LoVo (cell line): Measurements from ENCODE around the gene ST6GALNAC3.
"Not testable (repeated sequence)": the region's sequence is repeated elsewhere in the genome, so short reads cannot be mapped to it uniquely, and the experiment has no call there.

Experiments
- DNase-seq: peaks from one replicate; pipeline ENCODE4 v3.0.0-alpha.2; 2016; ENCODE audit warnings: low spot score

The ST6GALNAC3 gene

DNA sequence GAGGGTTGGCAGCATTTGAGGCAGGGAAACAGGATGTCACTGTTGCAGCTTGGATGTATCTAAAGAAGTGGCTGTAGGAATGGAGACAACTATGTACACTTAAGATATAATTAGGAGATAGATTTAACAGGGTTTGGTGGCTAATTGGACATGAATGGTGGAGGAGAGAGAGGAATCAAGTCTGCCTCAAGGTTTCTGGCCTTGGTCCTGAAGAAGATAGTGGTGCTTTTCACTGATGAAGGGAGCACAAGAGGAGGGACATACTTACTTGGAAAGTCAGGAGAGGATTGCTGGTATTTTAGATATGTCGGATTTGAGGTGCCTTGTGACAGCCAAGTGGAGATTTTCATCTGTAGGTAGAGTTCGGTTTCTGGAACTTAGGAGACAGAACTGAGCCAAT lies 123.9 kb downstream of the ST6GALNAC3 start:
- DNase-seq, result no peak

DNA sequence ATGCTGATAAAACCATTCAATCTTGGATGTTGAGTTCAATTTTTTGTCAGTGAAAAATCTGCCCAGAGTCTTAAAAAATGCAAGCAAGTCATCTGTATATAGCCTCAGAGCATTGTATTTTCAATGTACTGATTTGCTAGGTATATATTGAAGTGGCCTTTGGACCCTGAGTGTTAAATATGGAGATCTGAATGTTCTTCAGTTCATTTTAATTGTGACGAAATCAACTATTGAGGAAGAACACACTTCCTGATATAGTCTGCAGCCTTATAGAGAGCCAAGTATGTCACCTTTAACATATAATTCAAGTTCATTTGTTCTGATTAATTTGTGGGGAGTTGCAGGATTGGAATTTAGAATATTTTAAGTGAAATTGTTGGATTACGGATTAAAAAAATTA lies 128.1 kb downstream of the ST6GALNAC3 start:
- no peak for DNase-seq

DNA sequence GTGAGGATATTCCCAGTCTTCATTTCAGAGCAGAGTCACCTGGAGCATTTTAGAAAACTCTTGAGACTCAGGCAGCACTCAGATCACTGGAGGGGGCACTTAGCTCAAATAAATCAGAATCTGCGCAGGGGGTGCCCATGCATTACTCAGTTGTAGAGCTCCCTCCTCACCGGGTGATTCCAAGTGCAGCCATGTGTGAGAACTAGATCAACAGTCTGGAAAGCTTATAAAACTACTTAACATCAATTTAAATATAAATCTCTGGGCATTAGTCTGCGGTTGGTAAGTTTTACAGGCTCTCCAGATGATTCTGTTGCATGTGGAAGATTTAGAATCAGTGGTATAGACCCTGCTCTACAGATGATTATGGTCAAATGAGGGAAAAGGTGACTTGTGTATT lies 128.6 kb downstream of the ST6GALNAC3 start:
- no peak for DNase-seq

DNA sequence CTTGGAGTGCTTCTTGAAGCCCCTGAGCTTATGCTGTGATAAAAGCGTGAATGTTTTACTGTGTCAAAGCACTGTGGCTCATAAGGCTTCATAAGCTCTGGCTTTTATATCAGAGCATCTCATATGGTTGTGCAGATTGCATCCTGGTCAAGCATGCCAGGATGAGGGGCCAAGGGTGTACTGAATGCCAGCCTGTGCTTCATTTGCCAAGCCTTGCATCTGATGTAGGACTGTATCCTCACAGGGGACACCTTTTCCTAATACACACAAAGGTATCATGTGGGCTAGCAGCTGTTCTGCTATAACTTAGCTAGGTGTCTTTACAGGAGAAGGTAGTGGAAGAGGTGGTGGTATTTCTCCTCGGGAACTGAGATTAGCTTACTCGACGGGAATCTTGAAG lies 134.7 kb downstream of the ST6GALNAC3 start:
- no peak for DNase-seq

DNA sequence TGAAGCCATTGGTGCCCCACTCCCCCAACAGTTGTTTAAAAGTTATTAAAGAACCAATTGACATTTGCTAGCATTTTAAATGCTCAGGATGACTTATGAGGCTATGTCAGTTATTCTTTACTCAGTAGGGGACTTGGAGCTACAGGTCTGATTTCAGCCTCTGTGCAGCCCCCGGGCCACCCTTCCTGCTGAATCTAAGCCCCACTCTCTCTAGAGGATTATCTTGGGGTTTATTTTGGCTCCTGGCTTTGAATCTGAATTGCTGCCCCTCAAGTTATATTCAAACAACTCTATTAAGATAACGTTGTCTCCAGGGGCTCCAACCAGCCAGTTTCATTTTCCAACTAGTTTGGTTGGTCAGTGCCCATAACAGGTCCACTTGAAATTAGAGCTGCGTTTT lies 135.1 kb downstream of the ST6GALNAC3 start:
- no peak for DNase-seq

DNA sequence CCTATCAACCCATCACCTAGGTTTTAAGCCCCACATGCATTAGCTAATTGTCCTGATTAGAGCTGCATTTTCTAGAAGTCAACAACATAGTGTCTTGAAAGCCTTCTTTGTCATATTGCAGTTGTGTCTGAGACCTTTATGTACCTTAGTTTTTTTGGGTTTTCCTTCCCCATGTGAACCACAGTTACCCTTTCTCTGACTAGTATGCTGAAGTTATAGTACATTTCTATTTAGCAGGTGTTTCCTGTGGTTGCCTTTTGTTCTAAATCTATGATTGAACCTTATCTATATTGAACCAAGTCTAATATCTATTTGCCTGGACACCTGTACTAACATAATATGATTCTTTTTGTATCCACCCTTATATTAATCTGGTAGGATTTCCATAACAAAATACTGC lies 135.6 kb downstream of the ST6GALNAC3 start:
- DNase-seq, result no peak

DNA sequence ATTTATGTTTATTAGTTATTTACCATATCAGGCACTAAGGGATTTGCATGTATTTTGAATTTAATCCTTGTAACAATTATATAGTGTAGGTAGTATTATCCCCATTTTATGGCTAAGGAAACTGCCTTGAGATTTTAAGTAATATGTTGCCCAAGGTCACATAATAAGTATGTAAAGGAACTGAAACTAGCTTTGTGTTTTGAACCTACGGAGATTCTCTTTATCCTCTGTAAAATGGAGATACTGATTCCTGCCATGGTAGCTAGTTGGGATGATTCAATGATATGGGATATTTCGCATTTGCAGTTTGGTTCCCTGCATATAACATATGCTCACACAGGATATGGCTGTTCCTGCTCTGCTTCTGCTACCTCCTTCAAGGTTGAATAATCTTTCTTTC lies 144.3 kb downstream of the ST6GALNAC3 start:
- DNase-seq, result no peak

DNA sequence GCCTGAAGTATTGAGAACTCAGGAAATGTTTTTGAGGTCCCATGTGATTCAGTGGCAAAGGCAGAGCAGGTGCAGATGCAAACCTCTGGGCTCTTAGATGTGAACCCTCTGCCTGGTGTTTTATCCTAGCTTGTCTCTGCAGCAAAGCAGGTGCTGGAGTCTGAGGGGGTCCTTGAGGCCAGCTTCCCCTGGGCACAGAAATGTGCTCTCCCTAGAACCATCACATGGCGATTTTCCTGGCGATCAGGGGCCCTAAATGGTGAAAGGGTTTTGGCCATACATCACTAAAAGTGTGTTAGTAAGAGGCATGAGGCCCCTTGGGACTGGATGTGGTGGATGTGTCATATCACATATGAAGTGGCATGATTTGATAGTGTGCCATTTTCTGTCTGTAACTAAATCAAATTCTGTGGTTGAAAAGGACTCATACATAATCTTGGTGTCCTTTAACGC lies 144.8 kb downstream of the ST6GALNAC3 start:
- DNase-seq, result no peak

DNA sequence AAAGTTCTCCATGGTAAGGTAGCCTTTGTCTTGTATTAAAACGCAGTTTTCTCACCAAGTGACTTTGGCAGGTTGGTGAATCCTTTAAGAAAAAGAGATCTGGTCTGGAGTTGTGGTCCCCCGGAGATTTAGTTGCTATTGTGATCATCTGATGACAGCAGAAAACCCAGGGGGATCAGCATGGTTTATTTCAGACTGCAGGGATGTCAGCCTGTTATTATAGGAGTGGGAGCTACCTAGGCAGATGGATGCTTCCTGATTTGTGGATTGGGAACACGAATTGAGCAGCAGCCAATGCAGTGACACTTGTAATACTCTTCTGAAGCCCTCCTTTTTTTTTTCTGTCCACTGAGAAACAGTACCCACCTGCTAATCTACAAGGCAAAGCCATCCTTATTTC lies 150.2 kb downstream of the ST6GALNAC3 start:
- DNase-seq, result no peak

DNA sequence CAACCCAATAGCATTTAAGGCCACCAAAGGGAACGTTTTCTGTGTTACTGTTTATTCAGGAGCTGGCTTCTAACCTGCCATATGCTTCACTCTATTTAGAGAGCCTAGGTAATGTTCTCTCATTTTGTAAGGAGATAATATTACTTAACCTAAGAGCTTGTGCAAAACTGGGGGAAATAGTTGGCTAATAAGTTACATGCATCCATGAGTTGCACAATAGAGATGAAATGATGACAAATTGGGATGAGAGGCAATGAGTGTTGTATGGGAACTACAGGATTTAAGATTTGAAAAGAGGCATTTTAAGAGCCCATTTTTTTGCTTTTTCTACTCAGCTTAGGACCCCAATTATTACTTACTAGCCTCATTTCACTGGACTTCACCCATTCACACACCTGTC lies 151.0 kb downstream of the ST6GALNAC3 start:
- DNase-seq, result no peak

DNA sequence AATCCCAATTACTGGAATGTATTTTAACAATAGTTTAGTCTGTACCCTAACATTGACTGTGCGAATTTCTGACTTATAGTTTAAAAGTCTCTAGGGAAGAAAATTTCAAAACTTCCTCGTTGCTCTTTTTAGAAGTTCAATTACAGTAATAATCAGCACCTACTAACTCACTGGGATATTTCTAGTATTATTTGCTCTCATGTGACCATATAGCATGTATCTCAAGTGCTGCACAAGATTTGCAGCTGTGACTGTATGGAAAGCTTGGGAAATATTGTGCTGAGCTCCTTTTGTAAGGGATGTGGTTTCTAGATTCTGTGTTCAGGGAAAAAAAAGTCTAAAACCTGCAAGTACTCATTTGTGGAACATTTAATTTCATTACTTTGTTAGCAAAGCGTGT lies 153.1 kb downstream of the ST6GALNAC3 start:
- no peak for DNase-seq

DNA sequence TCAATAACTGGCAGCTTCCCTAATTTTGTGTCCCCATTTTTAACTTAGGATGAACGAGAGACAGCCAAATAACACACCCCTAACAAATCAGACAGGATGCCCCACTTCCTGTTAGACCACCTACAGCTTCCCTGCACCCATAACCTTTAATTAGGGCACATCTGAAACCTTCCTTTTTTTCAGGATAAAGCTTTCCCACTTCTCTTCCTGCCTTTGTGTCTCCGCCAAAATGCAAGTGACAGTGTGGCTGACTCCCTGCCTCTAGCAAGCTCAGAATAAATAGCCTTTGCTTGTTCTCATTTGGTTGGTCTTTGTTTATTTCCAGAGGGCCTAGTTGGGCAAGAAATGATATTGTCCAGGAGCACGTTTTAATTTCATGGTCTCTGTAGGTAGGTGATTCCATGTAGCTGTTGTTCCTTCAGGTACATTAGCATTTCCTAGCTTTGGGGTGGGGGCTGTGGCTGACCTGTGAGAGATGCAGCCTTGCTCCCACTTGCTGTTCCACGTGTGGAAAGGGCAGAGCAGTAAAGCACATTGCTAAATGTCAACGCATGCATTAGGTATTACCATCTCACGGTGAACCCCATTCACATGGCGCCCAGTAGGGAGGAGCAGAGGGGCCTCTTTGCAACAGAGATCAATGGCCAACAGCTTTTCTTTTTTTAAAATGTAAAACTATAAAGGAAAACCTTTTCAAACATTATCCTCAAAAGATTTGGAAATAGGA lies 154.9 kb downstream of the ST6GALNAC3 start:
- DNase-seq, result no peak

DNA sequence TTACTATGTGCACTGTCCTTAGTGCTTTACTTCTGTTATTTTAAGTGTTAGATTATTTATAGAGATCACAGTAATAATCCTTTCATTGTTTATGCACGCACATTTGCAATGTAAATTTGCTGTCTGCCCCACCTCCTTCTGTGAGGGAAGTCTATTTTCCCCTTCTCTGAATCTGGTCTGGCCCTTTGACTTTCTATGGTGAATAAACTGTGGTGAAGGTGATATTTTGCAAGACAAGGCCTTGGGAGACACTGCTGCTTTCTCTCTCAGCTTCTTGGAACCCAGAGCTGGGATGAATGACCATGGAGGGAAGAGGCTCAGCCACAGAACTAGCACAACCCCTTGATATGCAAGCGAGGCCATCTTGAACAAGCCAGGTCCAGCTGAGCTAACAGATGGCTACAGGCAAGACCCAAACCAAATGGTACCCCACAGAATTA lies 156.3 kb downstream of the ST6GALNAC3 start:
- DNase-seq, result no peak

DNA sequence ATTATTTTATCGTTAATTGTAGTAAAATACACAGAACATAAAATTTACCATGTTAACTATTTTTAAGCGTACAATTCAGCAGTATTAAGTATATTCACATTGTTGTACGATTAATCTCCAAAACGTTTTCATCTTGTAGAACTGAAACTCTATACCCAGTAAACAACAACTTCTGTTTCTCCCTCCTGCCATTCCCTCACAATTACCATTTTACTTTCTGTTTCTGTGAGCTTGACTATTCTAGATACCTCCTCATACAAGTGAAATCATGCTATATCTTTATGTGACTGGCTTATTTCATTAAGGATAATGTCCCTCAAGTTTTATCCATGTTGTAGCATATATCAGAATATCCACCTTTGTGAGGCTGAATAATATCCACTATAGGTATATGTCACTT lies 156.8 kb downstream of the ST6GALNAC3 start:
- no peak for DNase-seq

DNA sequence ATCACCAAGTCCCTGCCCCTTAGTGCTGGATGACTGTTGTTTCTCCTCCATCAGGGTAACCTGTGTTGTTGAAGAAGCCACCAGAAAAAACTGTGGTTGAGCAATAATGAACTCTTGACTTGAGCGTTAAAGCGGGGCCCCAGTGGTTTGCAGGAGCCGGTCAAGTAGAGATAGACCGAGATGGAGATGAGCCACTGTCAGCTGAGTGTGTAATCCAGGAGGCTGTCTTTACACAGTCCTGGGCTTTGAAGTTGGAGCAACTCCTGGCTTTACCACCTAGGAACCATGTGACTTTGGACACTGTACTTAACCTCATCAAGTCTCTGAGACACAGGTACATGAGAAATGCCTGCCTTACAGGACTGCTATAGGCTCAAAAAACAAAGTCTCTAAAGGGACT lies 158.1 kb downstream of the ST6GALNAC3 start:
- DNase-seq, result no peak

DNA sequence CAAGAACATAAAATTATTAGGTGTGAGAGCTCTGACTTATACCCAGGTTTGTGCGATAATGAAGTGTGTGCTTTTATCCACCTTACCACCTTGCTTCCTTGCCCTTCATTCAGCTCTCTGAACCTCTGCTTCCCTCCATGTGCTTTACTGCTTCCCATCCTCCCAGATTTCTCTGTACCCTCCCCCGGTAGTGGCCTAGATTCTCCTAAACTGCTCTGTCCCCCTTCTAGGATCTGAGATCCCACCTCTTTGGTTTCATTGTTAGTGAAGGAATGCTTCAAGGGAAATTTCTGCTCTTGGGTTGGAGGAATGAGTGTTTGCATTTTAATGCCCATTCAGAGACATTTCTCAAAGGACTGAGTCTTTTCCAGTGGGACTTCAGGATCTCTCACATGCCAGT lies 159.5 kb downstream of the ST6GALNAC3 start:
- no peak for DNase-seq

DNA sequence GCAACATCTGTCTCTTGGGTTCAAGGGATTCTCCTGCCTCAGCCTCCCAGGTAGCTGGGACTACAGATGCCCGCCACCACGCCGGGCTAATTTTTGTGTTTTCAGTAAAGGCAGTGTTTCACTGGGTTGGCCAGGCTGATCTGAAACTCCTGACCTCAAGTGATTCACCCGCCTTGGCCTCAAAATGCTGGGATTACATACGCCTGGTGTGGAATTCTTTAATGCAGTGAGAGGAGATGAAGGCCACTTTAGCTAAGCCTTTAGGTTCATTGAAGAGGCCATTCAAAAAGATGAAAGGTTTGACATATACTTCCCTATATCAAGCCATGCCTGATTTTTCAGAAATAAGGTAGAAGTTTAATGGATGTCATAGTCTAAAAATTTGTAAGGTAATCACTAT lies 162.7 kb downstream of the ST6GALNAC3 start:
- no peak for DNase-seq

DNA sequence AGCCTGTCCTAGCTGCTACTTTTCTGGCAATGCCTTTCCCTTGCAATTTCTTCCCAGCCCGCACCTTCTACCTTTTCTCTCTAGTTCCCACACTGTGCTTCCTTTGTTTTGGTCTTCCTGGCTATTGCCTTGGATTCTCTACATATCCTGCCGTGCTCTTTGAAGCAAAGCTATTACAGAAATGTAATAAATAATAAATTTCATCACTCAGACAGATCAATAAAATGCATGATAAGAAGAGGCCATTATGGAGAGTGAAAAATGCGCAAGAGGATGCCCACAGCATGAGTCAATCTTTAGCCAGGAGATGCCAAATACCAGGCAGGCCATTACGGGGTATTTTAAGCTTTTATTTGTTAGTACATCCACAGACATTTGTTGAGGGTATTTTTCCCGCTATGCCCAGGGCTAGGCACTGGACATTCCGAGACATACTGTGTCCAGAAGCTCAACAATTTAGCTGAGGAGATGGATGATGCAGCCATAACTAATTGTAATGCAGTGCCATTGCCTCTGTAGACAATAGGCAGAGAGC lies 163.6 kb downstream of the ST6GALNAC3 start:
- DNase-seq, result no peak

DNA sequence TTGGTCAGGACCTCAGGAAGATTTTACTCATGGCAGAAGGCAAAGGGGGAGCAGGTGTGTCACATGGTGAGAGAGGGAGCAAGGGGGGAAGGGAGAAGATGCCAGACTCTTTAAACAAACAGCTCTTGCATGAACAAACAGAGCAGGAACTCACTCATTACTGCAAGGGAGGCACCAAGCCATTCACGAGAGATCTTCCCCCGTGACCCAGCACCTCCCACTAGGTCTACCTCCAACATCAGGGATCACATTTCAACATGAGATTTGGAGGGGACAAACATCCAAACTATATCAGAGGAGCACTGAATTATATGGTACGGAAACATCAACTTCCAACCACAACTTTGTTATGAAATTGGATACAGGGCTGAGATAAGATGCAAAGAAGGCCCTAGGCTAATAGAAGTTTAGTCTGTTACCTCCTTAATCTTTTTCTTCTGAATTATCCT lies 164.9 kb downstream of the ST6GALNAC3 start:
- no peak for DNase-seq

DNA sequence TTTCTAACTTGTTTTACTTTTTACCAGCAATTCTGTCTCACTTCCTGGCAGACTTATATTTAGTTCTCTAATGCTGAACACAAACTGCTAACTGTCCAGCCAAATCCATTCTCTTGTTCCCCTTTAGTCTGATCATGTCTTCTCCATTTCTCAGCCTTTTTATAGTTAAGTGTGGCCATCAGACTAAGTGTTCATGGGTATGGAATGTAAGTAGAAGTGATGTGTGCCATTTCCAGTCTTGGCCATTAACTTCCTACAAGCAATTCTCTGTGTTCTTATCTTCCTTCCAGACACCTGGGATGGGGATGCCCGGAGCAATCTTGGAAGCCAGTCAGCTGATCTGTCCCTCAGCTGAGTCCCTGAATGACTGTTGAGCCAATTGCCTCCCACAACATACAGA lies 165.8 kb downstream of the ST6GALNAC3 start:
- DNase-seq, result no peak

DNA sequence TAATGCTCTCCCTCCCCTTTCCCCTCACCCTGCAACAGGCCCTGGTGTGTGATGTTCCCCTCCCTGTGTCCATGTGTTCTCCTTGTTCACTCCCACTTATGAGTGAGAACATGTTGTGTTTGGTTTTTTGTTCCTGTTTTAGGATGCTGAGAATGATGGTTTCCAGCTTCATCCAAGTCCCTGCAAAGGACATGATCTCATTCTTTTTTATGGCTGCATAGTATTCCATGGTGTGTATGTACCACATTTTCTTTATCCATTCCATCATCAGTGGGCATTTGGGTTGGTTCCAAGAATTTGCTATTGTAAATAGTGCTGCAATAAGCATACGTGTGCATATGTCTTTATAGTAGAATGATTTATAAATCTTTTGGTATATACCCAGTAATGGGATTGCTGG lies 168.0 kb downstream of the ST6GALNAC3 start:
- not testable (repeated sequence) for DNase-seq

DNA sequence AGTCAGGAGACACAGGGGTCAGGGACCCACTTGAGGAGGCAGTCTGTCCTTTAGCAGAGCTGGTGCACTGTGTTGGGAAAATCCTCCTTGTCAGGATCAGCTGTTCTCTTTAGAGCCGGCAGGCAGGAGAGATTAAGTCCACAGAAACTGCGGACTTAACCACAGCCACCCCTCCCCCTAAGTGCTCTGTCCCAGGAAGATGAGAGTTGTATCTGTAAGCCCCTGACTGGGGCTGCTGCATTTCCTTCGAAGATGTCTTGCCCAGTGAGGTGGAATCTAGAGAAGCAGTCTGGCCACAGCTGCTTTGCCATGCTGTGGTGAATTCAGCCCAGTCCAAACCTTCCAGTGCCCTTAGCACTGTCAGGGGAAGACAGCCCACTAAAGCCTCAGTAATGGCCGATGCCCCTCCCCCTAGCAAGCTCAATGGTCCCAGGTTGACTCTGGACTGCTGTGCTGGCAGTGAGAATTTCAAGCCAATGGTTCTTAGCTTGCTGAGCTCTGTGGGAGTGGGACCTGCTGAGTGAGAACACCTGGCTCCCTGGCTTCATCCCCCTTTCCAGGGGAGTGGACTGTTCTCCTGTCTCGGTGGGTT lies 172.8 kb downstream of the ST6GALNAC3 start:
- DNase-seq, result no peak

DNA sequence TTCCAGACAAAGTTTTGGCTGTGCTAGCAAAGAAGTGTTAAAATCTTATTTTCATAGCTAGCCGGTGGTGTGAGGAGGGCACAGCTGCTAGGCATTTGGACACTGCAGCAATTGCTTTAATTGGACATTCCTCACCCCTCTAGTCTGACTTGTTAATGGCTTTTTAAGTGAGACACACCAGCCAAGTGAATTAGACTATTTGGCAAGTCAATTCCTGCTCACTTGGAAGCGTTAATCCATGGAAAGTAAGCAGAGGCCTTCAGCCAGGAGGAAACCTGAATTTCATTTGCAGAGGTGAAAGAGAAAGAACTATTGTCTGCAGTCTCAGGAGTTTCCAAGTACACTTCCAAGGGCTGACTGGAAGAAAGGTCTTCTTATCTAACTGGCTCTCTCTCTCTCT lies 175.7 kb downstream of the ST6GALNAC3 start:
- DNase-seq, result no peak

DNA sequence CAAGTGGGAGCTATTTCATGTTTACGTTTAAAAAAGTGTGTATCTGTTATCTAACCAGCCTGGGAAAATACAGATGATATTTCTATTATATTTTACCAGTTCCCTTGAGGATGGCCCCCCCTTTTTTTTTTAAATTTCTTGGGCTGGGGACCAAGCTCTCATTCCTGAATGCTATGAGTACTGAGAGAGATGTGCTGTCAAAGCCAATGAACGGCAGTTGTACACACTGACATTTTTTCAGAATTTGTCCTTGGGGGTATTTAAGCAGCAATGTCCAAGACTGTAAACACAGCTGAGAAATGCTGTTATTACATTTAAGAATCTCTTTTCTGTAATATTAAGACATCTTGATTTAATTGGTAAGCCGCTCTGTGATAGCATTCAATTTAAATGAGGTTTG lies 177.9 kb downstream of the ST6GALNAC3 start:
- DNase-seq, result no peak
